Measurements from ENCODE around the gene SNX30.

The SNX30 gene

GRCh38 chr9:112911736-112912135 is 161.2 kb downstream of the SNX30 start:
- no peaks in the 10 kb centered on the region for H3F3A ChIP-seq (ENCODE audit: low read depth)
- no peaks in the 10 kb centered on the region for H3K36me3 ChIP-seq (ENCODE audit: insufficient read depth, low read length)
- H3K9me3 ChIP-seq (ENCODE audit: insufficient read depth, low read depth, low read length): no peaks in the 10 kb centered on the region
- no peak overlapping the region for H3K9ac ChIP-seq (ENCODE audit: low read depth, low read length, poor library complexity, severe bottlenecking)
- H3K9me2 ChIP-seq (replicated peaks; ENCODE audit: low read depth, low read length): no peaks in the 10 kb centered on the region
- H2AFZ ChIP-seq (ENCODE audit: low read length): no peak overlapping the region
- no peak overlapping the region for H3K4me2 ChIP-seq (ENCODE audit: low read depth, low read length, poor library complexity, severe bottlenecking)
- no peaks in the 10 kb centered on the region for H3K79me2 ChIP-seq (ENCODE audit: insufficient read depth, low read length)
- TF ChIP-seq EZH2phosphoT487 (IDR thresholded peaks at IDR 0.05; ENCODE audit: borderline replicate concordance): no peak
- no peak for TF ChIP-seq CTCF (conservative IDR thresholded peaks at IDR 0.05; ENCODE audit: low read length)
- H3K4me3 ChIP-seq (ENCODE audit: low read length, poor library complexity, severe bottlenecking): no peak overlapping the region
- no peaks in the 10 kb centered on the region for H3K27me3 ChIP-seq (ENCODE audit: insufficient read depth, low read length, poor library complexity, severe bottlenecking)
- no peaks in the 10 kb centered on the region for H3K4me1 ChIP-seq (ENCODE audit: insufficient read depth, low read length, poor library complexity, severe bottlenecking)
- no peaks in the 10 kb centered on the region for H4K20me1 ChIP-seq (ENCODE audit: insufficient read depth, low read length, poor library complexity, severe bottlenecking)

GRCh38 chr9:112912636-112913035 is 162.1 kb downstream of the SNX30 start:
- H3K79me2 ChIP-seq (ENCODE audit: insufficient read depth, low read length): no peaks in the 10 kb centered on the region
- no peak overlapping the region for H2AFZ ChIP-seq (ENCODE audit: low read length)
- no peak overlapping the region for H3K9ac ChIP-seq (ENCODE audit: low read depth, low read length, poor library complexity, severe bottlenecking)
- no peak overlapping the region for H3K4me3 ChIP-seq (ENCODE audit: low read length, poor library complexity, severe bottlenecking)
- TF ChIP-seq CTCF (conservative IDR thresholded peaks at IDR 0.05; ENCODE audit: low read length) (no peak), EZH2phosphoT487 (IDR thresholded peaks at IDR 0.05; ENCODE audit: borderline replicate concordance) (no peak)
- no peaks in the 10 kb centered on the region for H3K4me1 ChIP-seq (ENCODE audit: insufficient read depth, low read length, poor library complexity, severe bottlenecking)
- no peak overlapping the region for H3K4me2 ChIP-seq (ENCODE audit: low read depth, low read length, poor library complexity, severe bottlenecking)
- H4K20me1 ChIP-seq (ENCODE audit: insufficient read depth, low read length, poor library complexity, severe bottlenecking): no peaks in the 10 kb centered on the region
- H3K9me3 ChIP-seq (ENCODE audit: insufficient read depth, low read depth, low read length): no peaks in the 10 kb centered on the region
- H3K36me3 ChIP-seq (ENCODE audit: insufficient read depth, low read length): no peaks in the 10 kb centered on the region
- H3K9me2 ChIP-seq (replicated peaks; ENCODE audit: low read depth, low read length): no peaks in the 10 kb centered on the region
- H3K27me3 ChIP-seq (ENCODE audit: insufficient read depth, low read length, poor library complexity, severe bottlenecking): no peaks in the 10 kb centered on the region
- no peaks in the 10 kb centered on the region for H3F3A ChIP-seq (ENCODE audit: low read depth)

DNA sequence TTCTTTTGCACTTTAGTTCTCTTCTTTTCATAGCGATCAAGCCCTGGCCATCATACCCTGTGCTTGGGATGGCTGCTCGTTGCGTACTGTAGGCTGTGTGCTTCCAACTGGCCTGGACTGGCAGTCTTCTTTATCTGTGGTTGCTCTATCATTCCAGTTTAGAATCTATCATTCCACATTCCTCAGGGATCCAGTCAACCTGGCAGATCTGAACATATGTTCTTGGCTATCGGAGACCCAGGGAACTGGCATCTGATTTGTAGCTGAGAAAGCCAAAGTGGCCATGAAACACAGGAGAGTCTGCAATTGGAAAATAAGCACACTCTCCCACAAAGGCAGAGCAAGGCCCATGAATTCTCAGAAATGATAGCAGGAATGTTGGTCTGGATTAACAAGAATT is 162.8 kb downstream of the SNX30 start:
- no peak overlapping the region for H2AFZ ChIP-seq (ENCODE audit: low read length)
- H3K36me3 ChIP-seq (ENCODE audit: insufficient read depth, low read length): no peaks in the 10 kb centered on the region
- no peak overlapping the region for H3K4me3 ChIP-seq (ENCODE audit: low read length, poor library complexity, severe bottlenecking)
- no peaks in the 10 kb centered on the region for H3K79me2 ChIP-seq (ENCODE audit: insufficient read depth, low read length)
- H3K9me3 ChIP-seq (ENCODE audit: insufficient read depth, low read depth, low read length): no peaks in the 10 kb centered on the region
- no peaks in the 10 kb centered on the region for H4K20me1 ChIP-seq (ENCODE audit: insufficient read depth, low read length, poor library complexity, severe bottlenecking)
- no peak overlapping the region for H3K4me2 ChIP-seq (ENCODE audit: low read depth, low read length, poor library complexity, severe bottlenecking)
- no peak for TF ChIP-seq CTCF (conservative IDR thresholded peaks at IDR 0.05; ENCODE audit: low read length)
- no peak for TF ChIP-seq EZH2phosphoT487 (IDR thresholded peaks at IDR 0.05; ENCODE audit: borderline replicate concordance)
- H3K4me1 ChIP-seq (ENCODE audit: insufficient read depth, low read length, poor library complexity, severe bottlenecking): no peaks in the 10 kb centered on the region
- H3K27me3 ChIP-seq (ENCODE audit: insufficient read depth, low read length, poor library complexity, severe bottlenecking): no peaks in the 10 kb centered on the region
- no peaks in the 10 kb centered on the region for H3F3A ChIP-seq (ENCODE audit: low read depth)
- H3K9me2 ChIP-seq (replicated peaks; ENCODE audit: low read depth, low read length): no peaks in the 10 kb centered on the region
- H3K9ac ChIP-seq (ENCODE audit: low read depth, low read length, poor library complexity, severe bottlenecking): no peak overlapping the region
